Liver (tissue), 9 donors: ENCODE measurements around the gene RIT2. TPM values are rescaled to one million over a fixed set of nuclear protein-coding genes. Genes with fewer than 3 reads are reported as not detected.

Source experiments
- DNase-seq: peaks from one replicate; pipeline ENCODE4 v3.0.0-alpha.2; 2017; ENCODE audit warnings: low spot score
- H3K27ac ChIP-seq, 2 donors: one replicate each; pipeline ENCODE4 v1.7.0; 2013; ENCODE audit warnings: inconsistent platforms in 2 of 2, low read length in 2 of 2, control low read depth in 1 of 2, low read depth in 1 of 2, mild to moderate bottlenecking in 1 of 2
- H3K27me3 ChIP-seq, 4 donors: one replicate each; pipeline versions ENCODE4 v1.6.1 to v1.7.0; 2013; ENCODE audit warnings: low read length in 3 of 4, inconsistent platforms in 1 of 4, mild to moderate bottlenecking in 1 of 4, moderate library complexity in 1 of 4; ENCODE audit not compliant: control insufficient read depth in 4 of 4, insufficient read depth in 4 of 4
- H3K36me3 ChIP-seq, 4 donors: one replicate each; pipeline versions ENCODE4 v1.6.1 to v1.7.0; 2013; ENCODE audit warnings: low read length in 3 of 4, mild to moderate bottlenecking in 3 of 4, low read depth in 1 of 4, moderate library complexity in 1 of 4; ENCODE audit not compliant: control insufficient read depth in 4 of 4, insufficient read depth in 3 of 4
- H3K4me1 ChIP-seq, 4 donors: one replicate each; pipeline versions ENCODE4 v1.6.1 to v1.7.0; 2013; ENCODE audit warnings: low read length in 3 of 4, mild to moderate bottlenecking in 3 of 4, moderate library complexity in 1 of 4; ENCODE audit not compliant: control insufficient read depth in 4 of 4, insufficient read depth in 4 of 4
- H3K4me3 ChIP-seq, 3 donors: one replicate each; pipeline versions ENCODE4 v1.6.1 to v1.7.0; 2013; ENCODE audit warnings: low read length in 3 of 3, control low read depth in 1 of 3, low read depth in 1 of 3, mild to moderate bottlenecking in 1 of 3
- H3K9ac ChIP-seq, 2 donors: one replicate each; pipeline ENCODE4 v1.7.0; 2013; ENCODE audit warnings: low read length in 2 of 2, mild to moderate bottlenecking in 2 of 2, moderate library complexity in 2 of 2, control low read depth in 1 of 2, low read depth in 1 of 2
- H3K9me3 ChIP-seq, 4 donors: one replicate each; pipeline versions ENCODE4 v1.6.1 to v1.7.0; 2013; ENCODE audit warnings: low read length in 3 of 4; ENCODE audit not compliant: control insufficient read depth in 4 of 4
- ATF3 ChIP-seq: IDR thresholded peaks from 2 replicates; pipeline ENCODE4 v1.6.1; 2016; ENCODE audit warnings: antibody characterized with exemption
- EGR1 ChIP-seq, 2 donors: IDR thresholded peaks; 2 replicates each; pipeline ENCODE4 v1.6.1; 2016 to 2018; ENCODE audit warnings: antibody characterized with exemption in 2 of 2, low read depth in 2 of 2
- FOXA1 ChIP-seq: IDR thresholded peaks from 2 replicates; pipeline ENCODE4 v1.6.1; 2016; ENCODE audit warnings: antibody characterized with exemption
- FOXA2 ChIP-seq: IDR thresholded peaks from 2 replicates; pipeline ENCODE4 v1.6.1; 2016; ENCODE audit warnings: antibody characterized with exemption
- GABPA ChIP-seq, 2 donors: IDR thresholded peaks in 1 of 2; conservative IDR thresholded peaks in 1 of 2; 2 replicates each; pipeline ENCODE4 v1.6.1; 2016; ENCODE audit warnings: antibody characterized with exemption in 2 of 2, mild to moderate bottlenecking in 1 of 2, moderate library complexity in 1 of 2
- HNF4A ChIP-seq, 2 donors: conservative IDR thresholded peaks; 2 replicates each; pipeline ENCODE4 v1.6.1; 2016; ENCODE audit warnings: antibody characterized with exemption in 2 of 2, mild to moderate bottlenecking in 2 of 2
- HNF4G ChIP-seq: IDR thresholded peaks from 2 replicates; pipeline ENCODE4 v1.6.1; 2016; ENCODE audit warnings: antibody characterized with exemption
- JUND ChIP-seq, 2 donors: IDR thresholded peaks; 2 replicates each; pipeline ENCODE4 v1.6.1; 2016; ENCODE audit warnings: antibody characterized with exemption in 2 of 2
- NR2F2 ChIP-seq: IDR thresholded peaks from 2 replicates; pipeline ENCODE4 v1.6.1; 2016; ENCODE audit warnings: antibody characterized with exemption
- RAD21 ChIP-seq, 2 donors: IDR thresholded peaks; 2 replicates each; pipeline ENCODE4 v1.6.1; 2016; ENCODE audit warnings: antibody characterized with exemption in 2 of 2, mild to moderate bottlenecking in 2 of 2
- REST ChIP-seq: IDR thresholded peaks from 2 replicates; pipeline ENCODE4 v1.6.1; 2016; ENCODE audit warnings: antibody characterized with exemption, mild to moderate bottlenecking
- RXRA ChIP-seq, 2 donors: IDR thresholded peaks; 2 replicates each; pipeline ENCODE4 v1.6.1; 2017 to 2018; ENCODE audit warnings: antibody characterized with exemption in 2 of 2, mild to moderate bottlenecking in 1 of 2
- SP1 ChIP-seq: IDR thresholded peaks from 2 replicates; pipeline ENCODE4 v1.6.1; 2018; ENCODE audit warnings: antibody characterized with exemption, mild to moderate bottlenecking
- TAF1 ChIP-seq: conservative IDR thresholded peaks from 2 replicates; pipeline ENCODE4 v1.6.1; 2016; ENCODE audit warnings: antibody characterized with exemption, mild to moderate bottlenecking
- YY1 ChIP-seq: IDR thresholded peaks from 2 replicates; pipeline ENCODE4 v1.6.1; 2016; ENCODE audit warnings: antibody characterized with exemption, mild to moderate bottlenecking
- WGBS: extraction: QIAGEN DNeasy Blood & Tissue Kit; methylation state at CpG from one replicate; pipeline ENCODE4 v1.1.7; 2013; 5-methylcytosine and 5-hydroxymethylcytosine counted together
- polyA plus RNA-seq, 2 donors: library from polyadenylated mRNA; stranded (reverse) in 1 of 2; unstranded in 1 of 2; fragments of 200-250 nt in 1 of 2; fragments of >200 nt in 1 of 2; fragmentation: Nextera tagmentation in 1 of 2; extraction: Ambion mirVana in 1 of 2; gene quantifications; one replicate each; pipeline versions ENCODE4 v1.2.1 to v1.2.3, GENCODE V29; 2013 to 2015
- total RNA-seq, 2 donors: library from RNA; depleted of rRNA; stranded (reverse); fragments of >200 nt; gene quantifications; one replicate each; pipeline ENCODE4 v1.2.3, GENCODE V29; 2014
- TF ChIP-seq, protein P1 (sequence below): fragments of 150-350 bp; IDR thresholded peaks from 2 replicates; pipeline ENCODE4 v1.5.1; 2017; ENCODE audit warnings: improper control_type of control experiment, low read depth, low read length; ENCODE audit not compliant: missing input control
- TF ChIP-seq, protein P2 (sequence below): IDR thresholded peaks from 2 replicates; pipeline ENCODE4 v1.6.1; 2016; ENCODE audit warnings: antibody characterized with exemption
- TF ChIP-seq, protein P3 (sequence below): IDR thresholded peaks from 2 replicates; pipeline ENCODE4 v1.6.1; 2016; ENCODE audit warnings: antibody characterized with exemption
- donor health status: healthy.
- donor health status: healthy.
- donor health status: healthy.
- donor health status: healthy.
- donor health status: healthy.

The RIT2 gene
- total and polyA plus RNA-seq, 4 donors, result not detected

- TF ChIP-seq HNF4G (no peak), FOXA1 (no peak), FOXA2 (no peak), RAD21 (IDR thresholded peaks at IDR 0.05) (no peak), JUND (IDR thresholded peaks at IDR 0.05) (no peak), YY1 (no peak), SP1 (no peak), GABPA (IDR thresholded peaks at IDR 0.05 in 1 of 2, conservative IDR thresholded peaks at IDR 0.05 in 1 of 2) (no peak), HNF4A (conservative IDR thresholded peaks at IDR 0.05) (no peak)
- TF ChIP-seq, protein P1, sequence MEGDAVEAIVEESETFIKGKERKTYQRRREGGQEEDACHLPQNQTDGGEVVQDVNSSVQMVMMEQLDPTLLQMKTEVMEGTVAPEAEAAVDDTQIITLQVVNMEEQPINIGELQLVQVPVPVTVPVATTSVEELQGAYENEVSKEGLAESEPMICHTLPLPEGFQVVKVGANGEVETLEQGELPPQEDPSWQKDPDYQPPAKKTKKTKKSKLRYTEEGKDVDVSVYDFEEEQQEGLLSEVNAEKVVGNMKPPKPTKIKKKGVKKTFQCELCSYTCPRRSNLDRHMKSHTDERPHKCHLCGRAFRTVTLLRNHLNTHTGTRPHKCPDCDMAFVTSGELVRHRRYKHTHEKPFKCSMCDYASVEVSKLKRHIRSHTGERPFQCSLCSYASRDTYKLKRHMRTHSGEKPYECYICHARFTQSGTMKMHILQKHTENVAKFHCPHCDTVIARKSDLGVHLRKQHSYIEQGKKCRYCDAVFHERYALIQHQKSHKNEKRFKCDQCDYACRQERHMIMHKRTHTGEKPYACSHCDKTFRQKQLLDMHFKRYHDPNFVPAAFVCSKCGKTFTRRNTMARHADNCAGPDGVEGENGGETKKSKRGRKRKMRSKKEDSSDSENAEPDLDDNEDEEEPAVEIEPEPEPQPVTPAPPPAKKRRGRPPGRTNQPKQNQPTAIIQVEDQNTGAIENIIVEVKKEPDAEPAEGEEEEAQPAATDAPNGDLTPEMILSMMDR, result no peak
These were observed 7.5 kb upstream of the RIT2 start (continued) for GRCh38 chr18:43122955-43123354.

DNA sequence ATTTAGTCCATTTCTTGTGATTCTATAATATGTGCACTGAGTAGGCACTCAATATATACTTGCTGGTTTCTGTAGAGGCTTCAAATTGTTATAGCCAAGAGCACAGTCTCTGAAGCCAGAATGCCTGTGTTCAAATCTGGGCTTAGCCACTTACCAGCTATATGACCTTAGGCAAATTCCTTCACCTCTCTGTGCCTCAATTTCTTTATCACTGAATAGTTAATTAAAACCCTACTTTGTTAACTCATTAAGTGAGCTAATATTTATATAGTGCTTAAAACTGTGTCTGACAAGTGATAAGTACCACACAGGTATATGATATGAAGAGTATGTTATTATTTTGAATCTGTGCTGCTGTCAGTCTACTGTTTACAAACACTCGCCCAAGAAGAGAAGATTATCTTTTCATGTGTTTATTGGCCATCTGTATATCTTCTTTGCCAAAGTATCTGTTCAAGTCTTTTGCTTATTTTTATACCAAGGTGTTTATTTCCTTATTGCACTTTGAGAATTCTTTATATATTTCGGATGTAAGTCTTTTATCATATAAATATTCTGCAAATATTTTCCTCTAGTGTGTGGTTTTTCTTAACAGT lies 1.3 kb upstream of the RIT2 start:
- 47% methylated on average over 2 of the region's 2 CpGs for WGBS
- no peak for DNase-seq
- H3K36me3 ChIP-seq, result no peaks in the 10 kb centered on the region
- no peak overlapping the region for H3K4me3 ChIP-seq
- TF ChIP-seq, protein P2, sequence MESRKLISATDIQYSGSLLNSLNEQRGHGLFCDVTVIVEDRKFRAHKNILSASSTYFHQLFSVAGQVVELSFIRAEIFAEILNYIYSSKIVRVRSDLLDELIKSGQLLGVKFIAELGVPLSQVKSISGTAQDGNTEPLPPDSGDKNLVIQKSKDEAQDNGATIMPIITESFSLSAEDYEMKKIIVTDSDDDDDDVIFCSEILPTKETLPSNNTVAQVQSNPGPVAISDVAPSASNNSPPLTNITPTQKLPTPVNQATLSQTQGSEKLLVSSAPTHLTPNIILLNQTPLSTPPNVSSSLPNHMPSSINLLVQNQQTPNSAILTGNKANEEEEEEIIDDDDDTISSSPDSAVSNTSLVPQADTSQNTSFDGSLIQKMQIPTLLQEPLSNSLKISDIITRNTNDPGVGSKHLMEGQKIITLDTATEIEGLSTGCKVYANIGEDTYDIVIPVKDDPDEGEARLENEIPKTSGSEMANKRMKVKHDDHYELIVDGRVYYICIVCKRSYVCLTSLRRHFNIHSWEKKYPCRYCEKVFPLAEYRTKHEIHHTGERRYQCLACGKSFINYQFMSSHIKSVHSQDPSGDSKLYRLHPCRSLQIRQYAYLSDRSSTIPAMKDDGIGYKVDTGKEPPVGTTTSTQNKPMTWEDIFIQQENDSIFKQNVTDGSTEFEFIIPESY, result no peak
- TF ChIP-seq HNF4A (conservative IDR thresholded peaks at IDR 0.05) (no peak), FOXA1 (no peak), HNF4G (no peak), JUND (IDR thresholded peaks at IDR 0.05) (no peak), GABPA (IDR thresholded peaks at IDR 0.05 in 1 of 2, conservative IDR thresholded peaks at IDR 0.05 in 1 of 2) (no peak), ATF3 (no peak), YY1 (no peak), FOXA2 (no peak), EGR1 (IDR thresholded peaks at IDR 0.05; ENCODE audit: low read depth in 2 of 2) (no peak), SP1 (no peak), TAF1 (no peak), REST (no peak), NR2F2 (no peak), RAD21 (IDR thresholded peaks at IDR 0.05) (no peak), RXRA (IDR thresholded peaks at IDR 0.05) (no peak)
- TF ChIP-seq, protein P1, result no peak
- TF ChIP-seq, protein P3, sequence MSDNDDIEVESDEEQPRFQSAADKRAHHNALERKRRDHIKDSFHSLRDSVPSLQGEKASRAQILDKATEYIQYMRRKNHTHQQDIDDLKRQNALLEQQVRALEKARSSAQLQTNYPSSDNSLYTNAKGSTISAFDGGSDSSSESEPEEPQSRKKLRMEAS, result no peak
- H3K4me1 ChIP-seq, result no peaks in the 10 kb centered on the region
- H3K27me3 ChIP-seq, result no peaks in the 10 kb centered on the region
- H3K27ac ChIP-seq, result no peak overlapping the region
- H3K9me3 ChIP-seq, result no peaks in the 10 kb centered on the region
- no peak overlapping the region for H3K9ac ChIP-seq
